Measurements from ENCODE around the gene ADGRF1.

Gene ADGRF1

GRCh38 chr6:46985943-46986342 is 56.2 kb downstream of the ADGRF1 start:
- DNase-seq (ENCODE audit: low read depth in 2 of 2, low spot score in 1 of 2) = no peak

- no peak for DNase-seq (ENCODE audit: low read depth in 2 of 2, low spot score in 1 of 2)
Measured at GRCh38 chr6:46983007-46983411, 59.1 kb downstream of the ADGRF1 start.

DNA sequence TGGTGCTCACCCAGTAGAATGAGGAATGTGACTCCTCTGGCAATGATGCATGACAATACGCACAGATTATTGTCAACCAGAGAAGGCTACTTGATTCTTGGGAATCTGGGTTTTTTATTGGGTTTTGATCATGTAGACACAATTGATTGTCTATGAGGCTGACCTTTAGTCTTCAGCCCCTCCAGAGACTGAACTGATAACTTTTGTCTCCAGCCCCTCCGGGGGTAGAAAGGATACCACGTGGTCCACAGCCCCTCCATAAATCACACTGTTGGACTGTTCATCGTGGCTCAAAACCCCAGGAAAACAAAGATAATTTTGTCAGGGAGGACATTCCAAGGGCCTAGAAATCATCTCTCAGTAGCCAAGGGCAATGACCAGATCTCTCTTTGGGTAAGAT is 62.9 kb downstream of the ADGRF1 start:
- no peak for DNase-seq (ENCODE audit: low read depth in 2 of 2, low spot score in 1 of 2)

- DNase-seq (ENCODE audit: low read depth in 2 of 2, low spot score in 1 of 2) = no peak
Measured at GRCh38 chr6:46974786-46975185, 67.3 kb downstream of the ADGRF1 start.

- DNase-seq (ENCODE audit: low read depth in 2 of 2, low spot score in 1 of 2) = no peak
Measured at GRCh38 chr6:46973029-46973428, 69.1 kb downstream of the ADGRF1 start.

GRCh38 chr6:46972531-46972930 is 69.6 kb downstream of the ADGRF1 start:
- DNase-seq (ENCODE audit: low read depth in 2 of 2, low spot score in 1 of 2) = no peak

DNA sequence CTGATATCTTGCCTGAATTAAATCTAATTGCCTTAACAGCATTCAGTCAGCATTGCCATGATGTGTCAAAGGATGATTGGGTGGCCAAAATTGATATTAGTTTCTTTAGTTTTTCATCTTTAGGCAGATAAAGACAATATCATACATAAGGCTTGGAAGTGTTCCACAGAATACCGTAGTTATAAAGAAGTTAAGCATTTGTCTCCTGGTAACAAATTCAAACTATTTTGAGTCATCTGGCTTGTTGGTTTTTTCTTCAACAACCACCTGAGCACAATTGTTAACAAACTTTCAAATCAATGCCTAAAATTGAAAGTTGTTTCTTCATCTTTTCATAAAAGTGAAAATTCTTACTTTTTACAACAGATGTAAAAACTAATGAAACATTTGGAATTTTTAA is 72.9 kb downstream of the ADGRF1 start:
- no peak for DNase-seq (ENCODE audit: low read depth in 2 of 2, low spot score in 1 of 2)

- no peak for DNase-seq (ENCODE audit: low read depth in 2 of 2, low spot score in 1 of 2)
Measured at GRCh38 chr6:46967826-46968349, 74.2 kb downstream of the ADGRF1 start.

GRCh38 chr6:46964716-46965519 is 77.2 kb downstream of the ADGRF1 start:
- DNase-seq (ENCODE audit: low read depth in 2 of 2, low spot score in 1 of 2) = no peak

DNA sequence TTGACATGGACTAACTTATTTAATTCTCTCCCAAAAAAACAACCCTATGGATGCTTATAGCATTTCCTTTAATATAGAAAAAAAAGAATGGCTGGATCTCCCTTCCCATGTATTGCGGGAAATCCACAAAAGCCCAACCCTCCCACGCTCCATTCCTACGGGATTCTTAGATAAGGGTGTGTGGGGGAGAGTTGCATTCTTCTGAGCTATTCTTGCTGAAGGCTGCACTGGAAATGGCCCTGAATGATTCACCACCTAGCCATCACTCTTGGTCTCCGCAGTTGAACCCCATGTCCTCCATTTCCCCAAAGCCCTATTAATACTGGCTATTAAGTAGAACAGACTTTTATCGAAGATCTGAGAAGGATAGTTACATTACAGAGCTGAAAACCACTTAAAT is 78.5 kb downstream of the ADGRF1 start:
- no peak for DNase-seq (ENCODE audit: low read depth in 2 of 2, low spot score in 1 of 2)

GRCh38 chr6:46963039-46963438 is 79.1 kb downstream of the ADGRF1 start:
- DNase-seq (ENCODE audit: low read depth in 2 of 2, low spot score in 1 of 2) = no peak

DNA sequence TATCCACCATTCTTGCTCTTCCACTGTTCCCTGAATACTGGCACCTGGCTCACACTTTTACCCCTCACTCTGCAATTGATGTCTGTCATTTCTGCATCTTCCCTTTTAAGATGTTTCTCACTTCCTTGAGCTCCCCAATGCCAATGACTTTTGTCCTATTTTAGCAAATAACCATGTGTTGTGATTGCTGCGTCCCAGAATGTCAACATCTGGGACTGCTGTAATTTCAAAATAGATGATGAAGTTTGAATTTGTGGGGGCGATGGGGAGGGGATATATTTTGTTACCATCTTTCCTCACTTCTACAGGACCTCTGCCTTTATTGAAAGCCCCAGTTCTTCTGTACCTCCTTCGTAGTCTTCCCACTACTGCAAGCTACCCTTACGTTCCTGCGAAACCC is 80.4 kb downstream of the ADGRF1 start:
- no peak for DNase-seq (ENCODE audit: low read depth in 2 of 2, low spot score in 1 of 2)

GRCh38 chr6:46961232-46961631 is 80.9 kb downstream of the ADGRF1 start:
- DNase-seq (ENCODE audit: low read depth in 2 of 2, low spot score in 1 of 2) = no peak

DNA sequence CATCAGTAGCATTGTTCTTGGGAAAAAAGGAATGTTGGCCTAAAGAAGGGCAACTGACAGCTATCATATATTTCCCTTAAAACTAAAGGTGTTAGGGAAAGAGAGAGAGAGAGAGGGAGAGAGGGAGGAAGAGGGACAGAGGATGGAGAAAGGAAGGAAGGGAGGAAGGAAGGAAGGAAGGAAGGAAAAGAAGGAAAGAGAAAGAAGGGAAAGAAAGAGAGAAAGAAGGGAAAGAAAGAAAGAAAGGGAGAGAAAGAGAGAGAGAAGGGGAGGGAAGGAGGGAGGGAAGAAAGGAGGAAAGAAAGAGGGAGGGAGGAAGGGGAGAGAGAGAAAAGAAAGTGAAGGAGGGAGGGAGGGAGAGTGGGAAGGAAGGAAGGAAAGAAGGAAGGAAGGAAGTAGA is 82.7 kb downstream of the ADGRF1 start:
- no peak for DNase-seq (ENCODE audit: low read depth in 2 of 2, low spot score in 1 of 2)

GRCh38 chr6:46956409-46956808 is 85.7 kb downstream of the ADGRF1 start:
- DNase-seq (ENCODE audit: low read depth in 2 of 2, low spot score in 1 of 2) = no peak

- no peak for DNase-seq (ENCODE audit: low read depth in 2 of 2, low spot score in 1 of 2)
Measured at GRCh38 chr6:46954837-46955451, 87.2 kb downstream of the ADGRF1 start.

DNA sequence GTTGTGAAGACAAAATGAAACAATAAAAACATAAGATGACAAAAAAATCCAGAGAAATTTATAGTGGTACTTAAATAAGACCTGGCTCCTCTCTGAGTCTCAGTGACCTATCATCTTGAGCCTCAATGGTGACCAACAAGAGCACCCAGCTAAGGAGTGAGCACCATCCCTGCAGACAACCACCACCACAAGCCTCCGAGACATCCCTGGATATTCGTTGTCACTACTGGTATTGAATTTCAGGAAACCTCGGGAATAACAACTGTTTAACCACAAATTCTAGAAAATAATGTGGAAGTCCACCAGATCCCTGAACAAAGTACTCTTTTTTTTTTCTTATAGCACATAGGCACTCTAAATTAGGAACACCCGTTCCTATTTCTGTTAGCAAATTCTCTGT is 88.2 kb downstream of the ADGRF1 start:
- DNase-seq (ENCODE audit: low read depth in 2 of 2, low spot score in 1 of 2) = no peak

GRCh38 chr6:46949632-46950280 is 92.4 kb downstream of the ADGRF1 start:
- DNase-seq (ENCODE audit: low read depth in 2 of 2, low spot score in 1 of 2) = no peak

DNA sequence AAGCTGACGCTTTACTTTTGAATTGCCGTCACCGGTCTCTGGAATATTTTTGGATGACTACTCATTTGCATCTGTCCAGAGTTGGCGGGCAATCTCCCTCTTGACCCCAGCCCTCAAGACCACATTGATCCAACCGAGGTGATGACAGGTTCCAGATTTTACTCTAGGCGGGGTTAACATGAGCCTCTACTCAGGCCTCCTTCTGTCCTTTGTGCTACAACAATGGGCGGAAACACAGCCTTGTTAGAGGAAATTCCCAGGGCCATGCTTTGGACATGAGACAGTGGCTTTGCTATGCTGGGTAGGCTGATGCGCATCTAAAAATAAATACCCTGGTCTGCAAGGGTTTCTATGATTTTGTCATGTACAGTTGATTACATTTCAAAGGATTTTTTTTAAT is 93.4 kb downstream of the ADGRF1 start:
- no peak for DNase-seq (ENCODE audit: low read depth in 2 of 2, low spot score in 1 of 2)
